H9 (cell line): ENCODE data around the gene FAM171A1. TPM values are rescaled to one million over a fixed set of nuclear protein-coding genes. Genes with fewer than 3 reads are reported as not detected.

Source experiments
- DNase-seq: peaks from one replicate; pipeline ENCODE4 v3.0.0-alpha.2; 2017
- H2AFZ ChIP-seq: one replicate; pipeline ENCODE4 v1.6.1; 2013; ENCODE audit warnings: mild to moderate bottlenecking, low read length, control low read depth, moderate library complexity
- H2AK5ac ChIP-seq: 2 replicates; pipeline ENCODE4 v1.6.1; 2013; ENCODE audit warnings: low read length, control low read depth, mixed read lengths; ENCODE audit not compliant: insufficient read length
- H2BK120ac ChIP-seq: one replicate; pipeline ENCODE4 v1.6.1; 2013; ENCODE audit warnings: low read depth, mild to moderate bottlenecking, low read length, control low read depth, inconsistent platforms; ENCODE audit not compliant: poor library complexity, severe bottlenecking
- H2BK12ac ChIP-seq: 2 replicates; pipeline ENCODE4 v1.6.1; 2013; ENCODE audit warnings: low read length, control low read depth, mixed read lengths, low read depth; ENCODE audit not compliant: insufficient read length
- H2BK15ac ChIP-seq: 2 replicates; pipeline ENCODE4 v1.6.1; 2013; ENCODE audit warnings: low read depth, low read length, control low read depth
- H2BK20ac ChIP-seq: one replicate; pipeline ENCODE4 v1.6.1; 2013; ENCODE audit warnings: low read depth, mild to moderate bottlenecking, low read length, control low read depth, inconsistent platforms; ENCODE audit not compliant: poor library complexity, severe bottlenecking
- H2BK5ac ChIP-seq: 2 replicates; pipeline ENCODE4 v1.6.1; 2013; ENCODE audit warnings: low read length, control low read depth, mixed read lengths; ENCODE audit not compliant: insufficient read length
- H3K14ac ChIP-seq: 2 replicates; pipeline ENCODE4 v1.6.1; 2013; ENCODE audit warnings: low read length, control low read depth; ENCODE audit not compliant: insufficient read depth
- H3K18ac ChIP-seq: 2 replicates; pipeline ENCODE4 v1.6.1; 2013; ENCODE audit warnings: low read depth, mild to moderate bottlenecking, mixed read lengths, low read length, control low read depth; ENCODE audit not compliant: insufficient read length
- H3K23ac ChIP-seq: 2 replicates; pipeline ENCODE4 v1.6.1; 2013; ENCODE audit warnings: low read length, control low read depth, mixed read lengths, low read depth; ENCODE audit not compliant: insufficient read length
- H3K23me2 ChIP-seq: 2 replicates; pipeline ENCODE4 v1.6.1; 2013; ENCODE audit warnings: low read depth, mild to moderate bottlenecking, mixed read lengths, low read length, control low read depth; ENCODE audit not compliant: insufficient read length, poor library complexity, severe bottlenecking
- H3K27ac ChIP-seq: 2 replicates; pipeline ENCODE4 v1.5.1; 2013; ENCODE audit warnings: low read length, control low read depth, mixed read lengths, low read depth; ENCODE audit not compliant: insufficient read length
- H3K27me3 ChIP-seq: 2 replicates; pipeline ENCODE4 v1.6.1; 2013; ENCODE audit warnings: low read length, control low read depth, inconsistent platforms; ENCODE audit not compliant: insufficient read depth
- H3K4ac ChIP-seq: 2 replicates; pipeline ENCODE4 v1.6.1; 2013; ENCODE audit warnings: low read depth, mild to moderate bottlenecking, control low read depth, inconsistent platforms, low read length, moderate library complexity
- H3K4me1 ChIP-seq: 2 replicates; pipeline ENCODE4 v1.6.1; 2013; ENCODE audit warnings: low read length, control low read depth, inconsistent platforms; ENCODE audit not compliant: insufficient read depth
- H3K4me2 ChIP-seq: 2 replicates; pipeline ENCODE4 v1.6.1; 2013; ENCODE audit warnings: low read length, control low read depth, mixed read lengths; ENCODE audit not compliant: insufficient read length, insufficient read depth
- H3K56ac ChIP-seq: 2 replicates; pipeline ENCODE4 v1.6.1; 2013; ENCODE audit warnings: low read depth, mild to moderate bottlenecking, mixed read lengths, low read length, control low read depth; ENCODE audit not compliant: insufficient read length
- H3K79me1 ChIP-seq: 2 replicates; pipeline ENCODE4 v1.6.1; 2013; ENCODE audit warnings: low read depth, mild to moderate bottlenecking, moderate library complexity, low read length, control low read depth, inconsistent platforms; ENCODE audit not compliant: insufficient read depth, poor library complexity, severe bottlenecking
- H3K79me2 ChIP-seq: 2 replicates; pipeline ENCODE4 v1.6.1; 2013; ENCODE audit warnings: low read length, control low read depth, inconsistent platforms; ENCODE audit not compliant: insufficient read depth
- H3K9ac ChIP-seq: 2 replicates; pipeline ENCODE4 v1.6.1; 2013; ENCODE audit warnings: low read length, control low read depth, mixed read lengths; ENCODE audit not compliant: insufficient read length; ENCODE audit errors: extremely low read depth
- H3K9me3 ChIP-seq: one replicate; pipeline ENCODE4 v1.6.1; 2013; ENCODE audit warnings: low read depth, low read length, inconsistent platforms; ENCODE audit not compliant: control insufficient read depth
- H3T11ph ChIP-seq: one replicate; pipeline ENCODE4 v1.6.1; 2013; ENCODE audit warnings: mild to moderate bottlenecking, low read length, control low read depth, inconsistent platforms
- H4K20me1 ChIP-seq: one replicate; pipeline ENCODE4 v1.6.1; 2013; ENCODE audit not compliant: control insufficient read depth, insufficient read length, insufficient read depth
- H4K5ac ChIP-seq: 2 replicates; pipeline ENCODE4 v1.6.1; 2013; ENCODE audit warnings: low read depth, mild to moderate bottlenecking, mixed read lengths, low read length, control low read depth; ENCODE audit not compliant: insufficient read length
- H4K8ac ChIP-seq: replicated peaks from 2 replicates; pipeline ENCODE4 v1.6.1; 2013; ENCODE audit warnings: low read length, control low read depth, mixed read lengths, low read depth; ENCODE audit not compliant: insufficient read length
- H4K91ac ChIP-seq: 2 replicates; pipeline ENCODE4 v1.6.1; 2013; ENCODE audit warnings: low read depth, mild to moderate bottlenecking, moderate library complexity, mixed read lengths, low read length, control low read depth; ENCODE audit not compliant: insufficient read length
- H3K27ac Mint-ChIP-seq, 3 experiments: 2 replicates in 2 of 3; 3 replicates in 1 of 3; pipeline ENCODE4 v1.8.0; 2020 to 2021; ENCODE audit warnings: mixed read lengths in 3 of 3, mild to moderate bottlenecking in 1 of 3, moderate library complexity in 1 of 3
- H3K27me3 Mint-ChIP-seq: 2 replicates; pipeline ENCODE4 v1.8.0; 2021; ENCODE audit warnings: low read depth, mild to moderate bottlenecking, moderate library complexity, mixed read lengths
- H3K36me3 Mint-ChIP-seq, 3 experiments: 2 replicates in 2 of 3; 3 replicates in 1 of 3; pipeline ENCODE4 v1.8.0; 2020 to 2021; ENCODE audit warnings: low read depth in 3 of 3, mixed read lengths in 3 of 3; ENCODE audit not compliant: insufficient read depth in 1 of 3
- H3K4me1 Mint-ChIP-seq, 2 experiments: 2 replicates each; pipeline ENCODE4 v1.8.0; 2020; ENCODE audit warnings: mixed read lengths in 2 of 2
- H3K4me3 Mint-ChIP-seq, 2 experiments: 2 replicates in 1 of 2; 3 replicates in 1 of 2; pipeline ENCODE4 v1.8.0; 2020 to 2021; ENCODE audit warnings: mild to moderate bottlenecking in 2 of 2, mixed read lengths in 2 of 2, moderate library complexity in 1 of 2
- H3K9me3 Mint-ChIP-seq, 2 experiments: 2 replicates in 1 of 2; 3 replicates in 1 of 2; pipeline ENCODE4 v1.8.0; 2020; ENCODE audit warnings: mild to moderate bottlenecking in 2 of 2, mixed read lengths in 2 of 2, moderate library complexity in 1 of 2
- WGBS: extraction: QIAGEN DNeasy Blood & Tissue Kit; methylation state at CpG from one replicate; pipeline ENCODE4 v1.1.7; 2013; ENCODE audit warnings: missing lambda C conversion rate, low lambda C conversion rate, mixed read lengths; ENCODE audit not compliant: insufficient read length; ENCODE audit errors: extremely low coverage; 5-methylcytosine and 5-hydroxymethylcytosine counted together
- total RNA-seq: library from RNA; stranded (reverse); gene quantifications from 2 replicates; pipeline ENCODE4 v1.2.1, GENCODE V29; 2021
- TF ChIP-seq, protein P1 (sequence below): fragments of 200-600 bp; sonication (generic); conservative IDR thresholded peaks from 3 replicates; pipeline ENCODE4 v1.8.0; 2021; ENCODE audit warnings: antibody characterized with exemption, mild to moderate bottlenecking

Gene FAM171A1
- total RNA-seq, 1 experiment from 2014 or later = 37.4 TPM

DNA sequence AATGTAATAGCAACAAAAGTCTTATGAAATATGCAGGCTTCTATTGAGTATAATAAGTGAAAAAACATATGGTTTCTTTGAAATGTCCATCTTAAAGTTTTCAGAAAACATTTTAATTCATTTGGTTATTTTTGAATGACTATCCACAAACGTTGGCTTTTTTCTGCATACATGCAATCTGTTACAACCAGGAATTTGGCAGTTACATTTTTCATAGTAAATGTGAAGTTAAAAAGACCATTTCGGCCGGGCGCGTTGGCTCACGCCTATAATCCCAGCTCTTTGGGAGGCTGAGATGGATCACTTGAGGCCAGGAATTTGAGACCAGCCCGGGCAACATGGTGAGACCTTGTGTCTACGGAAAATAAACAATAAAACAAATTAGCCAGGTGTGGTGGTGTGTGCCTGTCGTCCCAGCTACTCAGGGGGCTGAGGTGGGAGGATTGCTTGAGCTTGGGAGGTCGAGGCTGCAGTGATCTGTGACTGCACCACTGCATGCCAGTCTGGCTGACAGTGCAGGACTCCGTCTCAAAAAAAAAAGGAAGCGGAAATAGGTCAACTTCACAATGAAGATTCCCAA lies 128.7 kb downstream of the FAM171A1 start:
- H3K9ac ChIP-seq = no peak overlapping the region
- no peaks in the 10 kb centered on the region for H4K20me1 ChIP-seq
- H3K23me2 ChIP-seq = no peaks in the 10 kb centered on the region
- no peak overlapping the region for H3T11ph ChIP-seq
- H3K4ac ChIP-seq = no peak overlapping the region
- no peak overlapping the region for H2AK5ac ChIP-seq
- H3K4me2 ChIP-seq = no peak overlapping the region
- DNase-seq = no peak
- no peak overlapping the region for H2BK15ac ChIP-seq
- peaks cover 0 to 4% (median 0%) of the 10 kb centered on the region in 3 experiments; a peak in 2 of 7 replicates for H3K36me3 Mint-ChIP-seq
- H2BK12ac ChIP-seq = no peak overlapping the region
- H3K18ac ChIP-seq = no peak overlapping the region
- no peak overlapping the region for H3K27ac ChIP-seq
- H3K9me3 ChIP-seq = no peaks in the 10 kb centered on the region
- no peaks in the 10 kb centered on the region for H3K4me1 ChIP-seq
- no peaks in the 10 kb centered on the region for H3K79me1 ChIP-seq
- H2AFZ ChIP-seq = no peak overlapping the region
- no peaks in the 10 kb centered on the region for H3K79me2 ChIP-seq
- no peak overlapping the region for H4K5ac ChIP-seq
- no CpG with 5 or more reads among the region's 12 CpGs for WGBS
- no peak overlapping the region for H3K14ac ChIP-seq
- no peak overlapping the region for H2BK5ac ChIP-seq
- H3K4me3 Mint-ChIP-seq = no peak overlapping the region
- peaks cover 4 to 7% of the 10 kb centered on the region in 2 experiments; a peak in 3 of 4 replicates for H3K4me1 Mint-ChIP-seq
- H2BK120ac ChIP-seq = no peak overlapping the region
- H3K27me3 Mint-ChIP-seq = no peaks in the 10 kb centered on the region
- no peak overlapping the region for H4K91ac ChIP-seq
- no peak overlapping the region for H4K8ac ChIP-seq
- TF ChIP-seq, protein P1, sequence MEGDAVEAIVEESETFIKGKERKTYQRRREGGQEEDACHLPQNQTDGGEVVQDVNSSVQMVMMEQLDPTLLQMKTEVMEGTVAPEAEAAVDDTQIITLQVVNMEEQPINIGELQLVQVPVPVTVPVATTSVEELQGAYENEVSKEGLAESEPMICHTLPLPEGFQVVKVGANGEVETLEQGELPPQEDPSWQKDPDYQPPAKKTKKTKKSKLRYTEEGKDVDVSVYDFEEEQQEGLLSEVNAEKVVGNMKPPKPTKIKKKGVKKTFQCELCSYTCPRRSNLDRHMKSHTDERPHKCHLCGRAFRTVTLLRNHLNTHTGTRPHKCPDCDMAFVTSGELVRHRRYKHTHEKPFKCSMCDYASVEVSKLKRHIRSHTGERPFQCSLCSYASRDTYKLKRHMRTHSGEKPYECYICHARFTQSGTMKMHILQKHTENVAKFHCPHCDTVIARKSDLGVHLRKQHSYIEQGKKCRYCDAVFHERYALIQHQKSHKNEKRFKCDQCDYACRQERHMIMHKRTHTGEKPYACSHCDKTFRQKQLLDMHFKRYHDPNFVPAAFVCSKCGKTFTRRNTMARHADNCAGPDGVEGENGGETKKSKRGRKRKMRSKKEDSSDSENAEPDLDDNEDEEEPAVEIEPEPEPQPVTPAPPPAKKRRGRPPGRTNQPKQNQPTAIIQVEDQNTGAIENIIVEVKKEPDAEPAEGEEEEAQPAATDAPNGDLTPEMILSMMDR = no peak
- no peaks in the 10 kb centered on the region for H3K27me3 ChIP-seq
- 0 out of 7 replicates have a peak overlapping the region, but pooled peaks of 1 of the 3 experiments have one; percentile 70 for H3K27ac Mint-ChIP-seq
- no peak overlapping the region for H2BK20ac ChIP-seq
- no peak overlapping the region for H3K56ac ChIP-seq
- H3K23ac ChIP-seq = no peak overlapping the region
- H3K9me3 Mint-ChIP-seq = no peaks in the 10 kb centered on the region
